ENCODE measurements around the gene FGG. TPM values are rescaled to one million over a fixed set of nuclear protein-coding genes. Genes with fewer than 3 reads are reported as not detected.
"Not testable (repeated sequence)": the region's sequence is repeated elsewhere in the genome, so short reads cannot be mapped to it uniquely, and the experiment has no call there.

The FGG gene
- total and polyA plus RNA-seq, 2 of the 8 experiments (the other 6 are each of a cell fraction or from before 2014, with no cell fraction given), result not detected

GRCh38 chr4:154597281-154597680, 15.2 kb downstream of the FGG start:
- H4K5ac ChIP-seq (ENCODE audit: insufficient read length, low read depth, low read length); H3K27me3 ChIP-seq (replicated peaks in 1 of 4; ENCODE audit: control insufficient read depth in 3 of 4, extremely low read depth in 1 of 4, insufficient read depth in 3 of 4, low read length in 3 of 4); H3K36me3 ChIP-seq (ENCODE audit: control insufficient read depth in 2 of 4, insufficient read depth in 4 of 4, low read length in 3 of 4); CTCF ChIA-PET (ENCODE audit: partially characterized antibody); H3K4me3 ChIP-seq (ENCODE audit: extremely low read depth in 1 of 4, insufficient read depth in 2 of 4, low read depth in 3 of 4, low read length in 4 of 4); H3K9me3 ChIP-seq (ENCODE audit: insufficient read depth in 2 of 2, low read depth in 1 of 2, low read length in 1 of 2); H3K14ac ChIP-seq (ENCODE audit: insufficient read length); DNase-seq (ENCODE audit: low read depth in 1 of 2, low spot score in 2 of 2); H3K4me2 ChIP-seq (ENCODE audit: insufficient read depth in 1 of 2, low read depth in 2 of 2, low read length in 2 of 2); H2BK12ac ChIP-seq (ENCODE audit: low read depth, low read length); H4K20me1 ChIP-seq (replicated peaks in 1 of 2; ENCODE audit: control insufficient read depth in 1 of 2, insufficient read depth in 2 of 2, low read length in 2 of 2); H3K9ac ChIP-seq (replicated peaks in 1 of 4; ENCODE audit: extremely low read depth in 1 of 4, low read depth in 3 of 4, low read length in 3 of 4); H3K27ac ChIP-seq (ENCODE audit: low read depth, low read length); H3K18ac ChIP-seq (ENCODE audit: extremely low read depth, low read length); POLR2A ChIA-PET (ENCODE audit: partially characterized antibody); H4K8ac ChIP-seq (ENCODE audit: extremely low read depth, insufficient read depth, low read length); H3K4me1 ChIP-seq (replicated peaks in 1 of 4; ENCODE audit: control insufficient read depth in 3 of 4, insufficient read depth in 4 of 4, low read length in 3 of 4); H3K79me2 ChIP-seq (ENCODE audit: control insufficient read depth in 1 of 2, insufficient read depth in 2 of 2, low read length in 2 of 2); FAIRE-seq; H3K56ac ChIP-seq (replicated peaks; ENCODE audit: insufficient read length, low read depth, low read length); H3K23me2 ChIP-seq (ENCODE audit: low read depth, low read length); H2AK5ac ChIP-seq (ENCODE audit: low read depth, low read length); H4K91ac ChIP-seq (replicated peaks; ENCODE audit: insufficient read length, low read length); H2BK120ac ChIP-seq (replicated peaks; ENCODE audit: low read depth, low read length); H2AFZ ChIP-seq (ENCODE audit: low read length); H2BK5ac ChIP-seq (ENCODE audit: low read depth, low read length); H2BK15ac ChIP-seq (ENCODE audit: low read length); H3K23ac ChIP-seq (ENCODE audit: insufficient read length); H3K79me1 ChIP-seq (ENCODE audit: low read depth, low read length); H3K4ac ChIP-seq (replicated peaks; ENCODE audit: insufficient read length, low read depth, low read length); H2BK20ac ChIP-seq (ENCODE audit: low read length): not testable (repeated sequence)
- 97% methylated on average over 11 of the region's 11 CpGs; no CpG with 5 or more reads in 1 of the 2 experiments for WGBS, 2 experiments (ENCODE audit: extremely low coverage in 1 of 2, insufficient coverage in 1 of 2, insufficient read length in 1 of 2, insufficient replicate concordance in 2 of 2, low coverage in 1 of 2, low lambda C conversion rate in 2 of 2, missing lambda C conversion rate in 1 of 2)

Measured in H1 (cell line).